SJSA1 (cell line): ENCODE data around the gene GABRB1. TPM values are rescaled to one million over a fixed set of nuclear protein-coding genes. Genes with fewer than 3 reads are reported as not detected.

Experiments used
- DNase-seq, 2 experiments: peaks; one replicate each; pipeline ENCODE4 v3.0.0-alpha.2; 2015 to 2020; ENCODE audit warnings: low spot score in 2 of 2, low read depth in 1 of 2
- H3K27ac ChIP-seq: fragments of 250-450 bp; sonication (Bioruptor Pico); 2 replicates; pipeline ENCODE4 v1.5.1; 2020; ENCODE audit warnings: mild to moderate bottlenecking, moderate library complexity
- H3K27me3 ChIP-seq: fragments of 250-450 bp; sonication (Bioruptor Pico); replicated peaks from 2 replicates; pipeline ENCODE4 v1.5.1; 2020; ENCODE audit warnings: mild to moderate bottlenecking, moderate library complexity
- H3K36me3 ChIP-seq: fragments of 250-450 bp; sonication (Bioruptor Pico); 2 replicates; pipeline ENCODE4 v1.5.1; 2020; ENCODE audit warnings: mild to moderate bottlenecking
- H3K4me1 ChIP-seq: fragments of 250-450 bp; sonication (Bioruptor Pico); replicated peaks from 2 replicates; pipeline ENCODE4 v1.6.1; 2021; ENCODE audit warnings: mild to moderate bottlenecking
- H3K4me3 ChIP-seq: fragments of 250-450 bp; sonication (Bioruptor Pico); 2 replicates; pipeline ENCODE4 v1.5.1; 2020; ENCODE audit warnings: mild to moderate bottlenecking
- H3K9me3 ChIP-seq: fragments of 250-450 bp; sonication (Bioruptor Pico); replicated peaks from 2 replicates; pipeline ENCODE4 v1.5.1; 2020; ENCODE audit warnings: mild to moderate bottlenecking
- total RNA-seq: library from RNA; depleted of rRNA; stranded (reverse); fragments of >200 nt; shearing (Covaris generic); gene quantifications from 2 replicates; pipeline ENCODE4 v1.2.3, GENCODE V29; 2014

Gene GABRB1
- total RNA-seq, 1 experiment from 2014 or later = not detected

DNA sequence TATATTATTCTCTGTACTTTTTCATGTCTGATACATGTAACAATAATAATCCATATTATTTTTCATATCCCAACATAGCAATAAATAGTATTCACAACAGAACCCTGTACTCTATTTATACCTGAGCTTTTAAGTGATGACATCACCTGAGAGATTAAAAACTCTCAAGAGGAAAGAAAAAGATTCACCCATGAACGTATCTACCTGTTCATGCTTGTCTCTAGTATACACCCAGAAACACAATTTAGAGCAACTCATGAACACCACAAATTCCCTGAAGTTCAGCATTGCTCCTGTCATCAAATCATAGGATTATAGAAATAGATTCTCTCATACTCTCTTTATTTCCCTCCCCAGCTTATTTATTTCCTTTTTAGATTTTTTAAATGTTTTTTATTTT is 185.9 kb downstream of the GABRB1 start:
- no peaks in the 10 kb centered on the region for H3K36me3 ChIP-seq
- H3K4me3 ChIP-seq = no peak overlapping the region
- H3K4me1 ChIP-seq = peaks cover 11% of the 10 kb centered on the region
- no peak overlapping the region for H3K27ac ChIP-seq
- no peaks in the 10 kb centered on the region for H3K27me3 ChIP-seq
- no peak for DNase-seq
- H3K9me3 ChIP-seq = no peaks in the 10 kb centered on the region

DNA sequence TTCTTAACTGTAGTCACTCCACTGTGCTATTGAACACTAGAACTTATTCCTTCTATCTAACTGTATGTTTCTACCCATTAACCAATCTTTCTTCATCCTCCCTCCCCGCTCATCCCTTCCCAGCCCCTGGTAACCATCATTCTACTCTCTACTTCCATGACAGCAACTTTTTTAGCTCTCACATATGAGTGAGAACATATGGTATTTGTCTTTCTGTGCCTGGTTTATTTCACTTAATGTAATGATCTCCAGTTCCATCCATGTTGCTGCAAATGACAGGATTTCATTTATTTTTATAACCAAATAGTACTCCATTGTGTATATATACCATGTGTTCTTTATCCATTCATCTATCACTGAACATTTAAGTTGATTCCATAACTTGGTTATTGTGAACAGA is 186.5 kb downstream of the GABRB1 start:
- peaks cover 11% of the 10 kb centered on the region for H3K4me1 ChIP-seq
- H3K27me3 ChIP-seq = no peaks in the 10 kb centered on the region
- H3K27ac ChIP-seq = no peak overlapping the region
- no peaks in the 10 kb centered on the region for H3K9me3 ChIP-seq
- DNase-seq = no peak
- no peak overlapping the region for H3K4me3 ChIP-seq
- H3K36me3 ChIP-seq = no peaks in the 10 kb centered on the region

GRCh38 chr4:47218631-47219030 is 187.3 kb downstream of the GABRB1 start:
- no peak overlapping the region for H3K27ac ChIP-seq
- H3K9me3 ChIP-seq = no peaks in the 10 kb centered on the region
- H3K4me1 ChIP-seq = peaks cover 6% of the 10 kb centered on the region
- H3K36me3 ChIP-seq = no peaks in the 10 kb centered on the region
- H3K4me3 ChIP-seq = no peak overlapping the region
- no peaks in the 10 kb centered on the region for H3K27me3 ChIP-seq
- DNase-seq = no peak

DNA sequence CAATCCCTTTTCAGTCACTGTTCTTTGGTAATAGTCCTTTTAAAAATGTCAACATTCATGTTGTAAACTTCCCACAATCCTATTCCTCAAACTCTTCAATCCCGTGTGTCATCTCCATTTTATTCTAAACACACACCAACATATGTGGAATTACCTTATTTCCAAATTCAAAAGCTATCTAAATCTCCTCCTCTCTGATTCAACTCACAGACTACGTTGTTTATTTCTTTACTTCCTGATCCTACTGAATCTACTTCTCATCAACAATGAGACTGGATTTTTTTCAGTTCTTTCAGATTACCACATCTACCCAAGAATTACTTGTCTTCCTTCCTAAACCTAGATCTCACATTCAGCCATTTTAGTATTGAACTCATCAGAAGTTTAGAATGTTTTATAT is 188.2 kb downstream of the GABRB1 start:
- H3K36me3 ChIP-seq = no peaks in the 10 kb centered on the region
- no peaks in the 10 kb centered on the region for H3K9me3 ChIP-seq
- no peak for DNase-seq
- H3K27ac ChIP-seq = no peak overlapping the region
- H3K27me3 ChIP-seq = no peaks in the 10 kb centered on the region
- no peak overlapping the region for H3K4me3 ChIP-seq
- no peaks in the 10 kb centered on the region for H3K4me1 ChIP-seq

DNA sequence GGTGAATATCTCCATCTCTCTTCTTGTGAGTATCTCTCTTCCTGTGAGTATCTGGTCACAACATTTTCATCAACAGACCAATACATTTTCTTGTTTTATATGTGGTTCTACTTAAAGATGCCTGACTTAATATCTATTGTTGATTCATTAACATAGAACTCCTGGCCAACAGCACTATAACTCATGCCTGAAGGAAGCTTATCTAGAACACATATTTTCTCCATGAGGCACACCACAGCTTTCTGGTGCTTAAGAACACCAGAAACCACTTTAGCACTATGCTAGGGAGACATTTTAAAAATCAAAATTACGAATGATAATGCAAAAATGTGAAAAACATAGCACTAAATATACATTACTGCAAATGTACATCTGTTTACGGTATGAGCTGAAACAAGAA is 190.4 kb downstream of the GABRB1 start:
- Histone ChIP-seq H3K9me3 (no peaks in the 10 kb centered on the region), H3K4me1 (no peaks in the 10 kb centered on the region), H3K27me3 (no peaks in the 10 kb centered on the region), H3K4me3 (no peak overlapping the region), H3K36me3 (no peaks in the 10 kb centered on the region), H3K27ac (no peak overlapping the region)
- no peak for DNase-seq

- Histone ChIP-seq H3K4me1 (no peaks in the 10 kb centered on the region), H3K27me3 (no peaks in the 10 kb centered on the region), H3K9me3 (no peaks in the 10 kb centered on the region), H3K36me3 (no peaks in the 10 kb centered on the region), H3K4me3 (no peak overlapping the region), H3K27ac (no peak overlapping the region)
- no peak for DNase-seq
These were observed 190.9 kb downstream of the GABRB1 start for GRCh38 chr4:47222276-47222675.

GRCh38 chr4:47224361-47224760 is 193.0 kb downstream of the GABRB1 start:
- H3K27me3 ChIP-seq = no peaks in the 10 kb centered on the region
- H3K9me3 ChIP-seq = no peaks in the 10 kb centered on the region
- no peak overlapping the region for H3K27ac ChIP-seq
- no peaks in the 10 kb centered on the region for H3K36me3 ChIP-seq
- no peak overlapping the region for H3K4me3 ChIP-seq
- DNase-seq = no peak
- H3K4me1 ChIP-seq = no peaks in the 10 kb centered on the region

DNA sequence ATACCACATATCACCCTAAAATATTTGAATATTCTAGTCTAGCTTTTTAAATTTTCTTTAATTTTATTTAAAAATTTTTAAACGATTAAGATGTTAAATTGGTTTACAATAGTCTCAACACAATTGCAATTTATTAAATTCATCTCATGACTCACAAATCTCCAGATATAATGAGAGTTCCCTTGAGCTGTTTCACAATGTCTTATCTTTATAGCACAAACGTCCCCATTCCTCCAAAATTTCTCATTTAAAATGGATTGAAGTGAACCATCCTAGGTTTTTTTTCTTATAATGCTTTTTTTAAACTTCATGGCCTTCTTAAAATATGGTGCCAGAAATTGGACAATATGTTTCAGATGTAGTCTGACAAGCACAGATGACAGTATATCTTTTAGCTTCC is 204.4 kb downstream of the GABRB1 start:
- no peaks in the 10 kb centered on the region for H3K9me3 ChIP-seq
- H3K4me3 ChIP-seq = no peak overlapping the region
- DNase-seq = no peak
- H3K27ac ChIP-seq = no peak overlapping the region
- no peaks in the 10 kb centered on the region for H3K4me1 ChIP-seq
- H3K36me3 ChIP-seq = no peaks in the 10 kb centered on the region
- H3K27me3 ChIP-seq = no peaks in the 10 kb centered on the region

- H3K36me3 ChIP-seq = no peaks in the 10 kb centered on the region
- no peaks in the 10 kb centered on the region for H3K27me3 ChIP-seq
- DNase-seq = no peak
- H3K27ac ChIP-seq = no peak overlapping the region
- H3K4me3 ChIP-seq = no peak overlapping the region
- H3K4me1 ChIP-seq = no peaks in the 10 kb centered on the region
- no peaks in the 10 kb centered on the region for H3K9me3 ChIP-seq
These were observed 207.3 kb downstream of the GABRB1 start for GRCh38 chr4:47238667-47239066.

GRCh38 chr4:47239649-47240048 is 208.3 kb downstream of the GABRB1 start:
- Histone ChIP-seq H3K27me3 (no peaks in the 10 kb centered on the region), H3K9me3 (no peaks in the 10 kb centered on the region), H3K4me3 (no peak overlapping the region), H3K36me3 (no peaks in the 10 kb centered on the region), H3K4me1 (no peaks in the 10 kb centered on the region), H3K27ac (no peak overlapping the region)
- DNase-seq = no peak

- Histone ChIP-seq H3K4me3 (no peak overlapping the region), H3K4me1 (no peaks in the 10 kb centered on the region), H3K27me3 (no peaks in the 10 kb centered on the region), H3K27ac (no peak overlapping the region), H3K9me3 (no peaks in the 10 kb centered on the region), H3K36me3 (no peaks in the 10 kb centered on the region)
- DNase-seq = no peak
These were observed 220.2 kb downstream of the GABRB1 start for GRCh38 chr4:47251348-47252135.

- no peak for DNase-seq
- no peaks in the 10 kb centered on the region for H3K36me3 ChIP-seq
- no peak overlapping the region for H3K4me3 ChIP-seq
- H3K27ac ChIP-seq = no peak overlapping the region
- no peaks in the 10 kb centered on the region for H3K27me3 ChIP-seq
- no peaks in the 10 kb centered on the region for H3K9me3 ChIP-seq
- no peaks in the 10 kb centered on the region for H3K4me1 ChIP-seq
These were observed 232.4 kb downstream of the GABRB1 start for GRCh38 chr4:47263721-47264120.

- no peak overlapping the region for H3K4me3 ChIP-seq
- no peaks in the 10 kb centered on the region for H3K4me1 ChIP-seq
- H3K9me3 ChIP-seq = no peaks in the 10 kb centered on the region
- no peak for DNase-seq
- H3K36me3 ChIP-seq = no peaks in the 10 kb centered on the region
- H3K27ac ChIP-seq = no peak overlapping the region
- H3K27me3 ChIP-seq = no peaks in the 10 kb centered on the region
These were observed 239.0 kb downstream of the GABRB1 start for GRCh38 chr4:47270201-47270888.

DNA sequence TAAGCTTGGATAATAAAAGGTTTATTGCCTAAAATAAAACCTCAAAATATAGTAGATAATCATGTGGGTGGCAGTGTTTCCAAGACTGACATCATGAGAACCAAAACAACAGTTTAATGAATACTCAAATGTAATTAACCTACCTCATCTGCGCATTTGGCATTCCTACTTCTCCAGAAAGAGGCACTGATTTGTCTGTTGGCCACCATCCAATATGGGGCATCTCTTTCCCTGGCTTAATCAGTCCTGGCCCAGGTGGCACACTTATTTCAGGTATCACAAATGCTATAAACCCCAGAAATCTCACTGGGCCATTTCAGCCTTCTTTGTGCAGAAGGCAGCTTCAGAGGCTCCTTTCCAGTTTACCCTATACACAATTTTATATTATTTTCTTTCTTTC is 239.9 kb downstream of the GABRB1 start:
- H3K27me3 ChIP-seq = no peaks in the 10 kb centered on the region
- no peak overlapping the region for H3K27ac ChIP-seq
- no peaks in the 10 kb centered on the region for H3K4me1 ChIP-seq
- no peaks in the 10 kb centered on the region for H3K9me3 ChIP-seq
- no peak overlapping the region for H3K4me3 ChIP-seq
- no peaks in the 10 kb centered on the region for H3K36me3 ChIP-seq
- DNase-seq = no peak
